A549 (cell line): ENCODE results near the gene TGFB3. TPM values are rescaled to one million over a fixed set of nuclear protein-coding genes. Genes with fewer than 3 reads are reported as not detected.

ENCODE experiments used
- ATAC-seq, 2 experiments: fragments of 200-7000 bp in 1 of 2; fragments of >200 bp in 1 of 2; cut with Nextera tagmentation in 1 of 2; cut with Tn5 transposase in 1 of 2; 3 replicates each; pipeline versions ENCODE4 v1.8.0 to v1.9.1; 2018 to 2020; ENCODE audit warnings: mild to moderate bottlenecking in 1 of 2, moderate library complexity in 1 of 2
- CTCF ChIA-PET: fragments of 300-600 bp; sonication (Branson Sonifier 250); formaldehyde crosslinking; extraction: SDS; loops from one replicate; lab custom pipeline; 2021; ENCODE audit warnings: antibody characterized with exemption, inconsistent platforms; lab: Yijun Ruan, JAX
- POLR2A ChIA-PET: fragments of 350-600 bp; formaldehyde crosslinking; extraction: SDS; loops from one replicate; lab custom pipeline; 2021; ENCODE audit warnings: antibody characterized with exemption, inconsistent platforms; lab: Yijun Ruan, JAX
- DNase-seq, 2 experiments: peaks; one replicate each; pipeline versions ENCODE4 v3.0.0 to v3.0.0-alpha.2; 2011 to 2016; ENCODE audit warnings: low read depth in 1 of 2, low spot score in 1 of 2
- FAIRE-seq: peaks from 2 replicates; lab custom pipeline; 2011; peaks lifted over from hg19 to GRCh38; lab: Jason Lieb, UNC
- H3K27ac ChIP-seq, 2 experiments: fragments of >200 bp; sonication (Bioruptor Twin); formaldehyde crosslinking; 3 replicates each; pipeline ENCODE4 v1.5.1; 2016 to 2017
- H3K4me1 ChIP-seq: fragments of >200 bp; sonication (Bioruptor Twin); formaldehyde crosslinking; 3 replicates; pipeline ENCODE4 v1.6.1; 2016
- H3K4me2 ChIP-seq: fragments of >200 bp; sonication (Bioruptor Twin); formaldehyde crosslinking; 3 replicates; pipeline ENCODE4 v1.6.1; 2016
- H3K4me3 ChIP-seq: fragments of >200 bp; sonication (Bioruptor Twin); formaldehyde crosslinking; 3 replicates; pipeline ENCODE4 v1.5.1; 2016
- H3K9me3 ChIP-seq: fragments of >200 bp; sonication (Bioruptor Twin); formaldehyde crosslinking; 3 replicates; pipeline ENCODE4 v1.6.1; 2016
- BHLHE40 ChIP-seq: IDR thresholded peaks from 2 replicates; pipeline ENCODE4 v1.6.1; 2012; ENCODE audit warnings: low read depth, low read length, inconsistent platforms
- CHD4 ChIP-seq: fragments of 200-600 bp; sonication (generic); IDR thresholded peaks from 2 replicates; pipeline ENCODE4 v1.6.1; 2016; ENCODE audit warnings: antibody characterized with exemption, mild to moderate bottlenecking, borderline replicate concordance
- EHF ChIP-seq: fragments of 250-450 bp; sonication (Bioruptor Pico); IDR thresholded peaks from 2 replicates; pipeline ENCODE4 v1.5.0; 2020; ENCODE audit warnings: mild to moderate bottlenecking
- GATA3 ChIP-seq: IDR thresholded peaks from 2 replicates; pipeline ENCODE4 v1.6.1; 2012; ENCODE audit warnings: borderline replicate concordance
- HOXA7 ChIP-seq: fragments of 250-450 bp; sonication (Bioruptor Pico); IDR thresholded peaks from 2 replicates; pipeline ENCODE4 v1.5.0; 2020; ENCODE audit warnings: mild to moderate bottlenecking, moderate library complexity
- JUN ChIP-seq, 2 experiments: fragments of >200 bp; sonication (Bioruptor Twin); formaldehyde crosslinking; IDR thresholded peaks; 2 replicates in 1 of 2; 3 replicates in 1 of 2; pipeline ENCODE4 v1.6.1; 2016 to 2017
- KDM5A ChIP-seq: fragments of 200-600 bp; sonication (generic); IDR thresholded peaks from 2 replicates; pipeline ENCODE4 v1.6.1; 2016; ENCODE audit warnings: antibody characterized with exemption, mild to moderate bottlenecking
- MAFK ChIP-seq: fragments of 450-650 bp; IDR thresholded peaks from 2 replicates; pipeline ENCODE4 v1.6.1; 2014; ENCODE audit not compliant: partially characterized antibody
- POLR2AphosphoS2 ChIP-seq: conservative IDR thresholded peaks from 2 replicates; pipeline ENCODE4 v1.6.1; 2012; ENCODE audit warnings: low read length, improper control_type of control experiment, inconsistent platforms
- RFX5 ChIP-seq: fragments of 450-650 bp; IDR thresholded peaks from 2 replicates; pipeline ENCODE4 v1.7.1; 2014; ENCODE audit warnings: antibody characterized with exemption, mild to moderate bottlenecking, moderate library complexity
- RNF2 ChIP-seq: fragments of 200-600 bp; sonication (generic); IDR thresholded peaks from 2 replicates; pipeline ENCODE4 v1.6.1; 2016; ENCODE audit warnings: low read depth, mild to moderate bottlenecking, antibody characterized with exemption, moderate library complexity, borderline replicate concordance
- TFCP2L1 ChIP-seq: fragments of 250-450 bp; sonication (Bioruptor Pico); IDR thresholded peaks from 2 replicates; pipeline ENCODE4 v1.5.0; 2021; ENCODE audit warnings: mild to moderate bottlenecking
- TP53 ChIP-seq: fragments of 250-450 bp; sonication (Bioruptor Pico); IDR thresholded peaks from 2 replicates; pipeline ENCODE4 v1.5.0; 2021; ENCODE audit warnings: mild to moderate bottlenecking, moderate library complexity
- ZC3H11A ChIP-seq: fragments of 450-650 bp; IDR thresholded peaks from 2 replicates; pipeline ENCODE4 v1.6.1; 2014; ENCODE audit warnings: antibody characterized with exemption, mild to moderate bottlenecking
- ZFP36 ChIP-seq: fragments of 450-650 bp; IDR thresholded peaks from 2 replicates; pipeline ENCODE4 v1.6.1; 2014; ENCODE audit warnings: borderline replicate concordance; ENCODE audit not compliant: partially characterized antibody
- ZNF302 ChIP-seq: fragments of 250-450 bp; sonication (Bioruptor Pico); IDR thresholded peaks from 2 replicates; pipeline ENCODE4 v1.9.0; 2021; ENCODE audit warnings: inconsistent platforms, mild to moderate bottlenecking, moderate library complexity
- ZSCAN20 ChIP-seq: fragments of 250-450 bp; sonication (Bioruptor Pico); IDR thresholded peaks from 2 replicates; pipeline ENCODE4 v1.8.0; 2022; ENCODE audit warnings: mild to moderate bottlenecking, moderate library complexity
- WGBS: methylation state at CpG from one replicate; pipeline ENCODE4 v1.1.6; 2017; ENCODE audit errors: missing lambda C conversion rate; 5-methylcytosine and 5-hydroxymethylcytosine counted together
- polyA plus RNA-seq, 4 experiments: library from polyadenylated mRNA; depleted of rRNA in 3 of 4; stranded (reverse); fragments of >200 nt; fragmentation: RNase III in 1 of 4; extraction: RNeasy Plus Mini Kit Qiagen cat#74134 plus additional on column Dnase treatment in 1 of 4; gene quantifications; 2 replicates in 3 of 4; 3 replicates in 1 of 4; pipeline ENCODE4 v1.2.3, GENCODE V29; 2011 to 2017
- TF ChIP-seq, protein P1 (sequence below): fragments of 250-450 bp; sonication (Bioruptor Pico); IDR thresholded peaks from 2 replicates; pipeline ENCODE4 v1.5.0; 2021; ENCODE audit warnings: mild to moderate bottlenecking, moderate library complexity, borderline replicate concordance
- TF ChIP-seq, protein P2 (sequence below): fragments of 200-600 bp; sonication (generic); IDR thresholded peaks from 2 replicates; pipeline ENCODE4 v1.6.1; 2016; ENCODE audit warnings: antibody characterized with exemption, mild to moderate bottlenecking, moderate library complexity

Gene TGFB3
- polyA plus RNA-seq, 2 of the 4 experiments (the other 2 are of a cell fraction) = 1.3 to 2.0 TPM

DNA sequence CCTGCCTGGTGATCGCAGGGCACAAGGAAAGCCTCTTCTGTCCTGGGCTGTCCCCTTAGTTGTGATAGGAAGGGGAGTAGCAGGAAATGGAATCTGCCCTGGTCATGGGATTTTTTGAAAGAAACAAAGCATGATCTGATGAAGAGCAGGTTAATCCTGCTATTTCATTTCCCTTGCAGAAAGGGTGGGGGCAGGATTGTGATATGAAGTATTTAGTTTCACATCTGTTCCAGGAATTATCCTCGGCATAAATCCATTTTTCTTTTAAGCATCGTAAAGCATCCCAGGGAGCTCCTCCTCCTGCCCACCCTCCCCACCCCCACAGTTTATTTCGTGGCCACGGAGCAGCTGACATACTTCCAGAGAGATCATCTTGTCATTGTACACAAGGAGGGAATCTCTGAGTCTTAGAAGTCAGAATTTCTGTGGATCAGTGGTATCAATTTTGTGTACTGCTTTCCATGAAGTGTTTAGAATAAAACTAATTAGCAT is 53.1 kb downstream of the TGFB3 start:
- 90% methylated on average over 5 of the region's 5 CpGs for WGBS
- TF ChIP-seq, protein P1, sequence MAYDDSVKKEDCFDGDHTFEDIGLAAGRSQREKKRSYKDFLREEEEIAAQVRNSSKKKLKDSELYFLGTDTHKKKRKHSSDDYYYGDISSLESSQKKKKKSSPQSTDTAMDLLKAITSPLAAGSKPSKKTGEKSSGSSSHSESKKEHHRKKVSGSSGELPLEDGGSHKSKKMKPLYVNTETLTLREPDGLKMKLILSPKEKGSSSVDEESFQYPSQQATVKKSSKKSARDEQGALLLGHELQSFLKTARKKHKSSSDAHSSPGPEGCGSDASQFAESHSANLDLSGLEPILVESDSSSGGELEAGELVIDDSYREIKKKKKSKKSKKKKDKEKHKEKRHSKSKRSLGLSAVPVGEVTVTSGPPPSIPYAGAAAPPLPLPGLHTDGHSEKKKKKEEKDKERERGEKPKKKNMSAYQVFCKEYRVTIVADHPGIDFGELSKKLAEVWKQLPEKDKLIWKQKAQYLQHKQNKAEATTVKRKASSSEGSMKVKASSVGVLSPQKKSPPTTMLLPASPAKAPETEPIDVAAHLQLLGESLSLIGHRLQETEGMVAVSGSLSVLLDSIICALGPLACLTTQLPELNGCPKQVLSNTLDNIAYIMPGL (CRISPR knock-in tag) = no peak
- TF ChIP-seq GATA3 (no peak), CHD4 (no peak), ZNF302 (CRISPR knock-in tag) (no peak), ZFP36 (no peak), KDM5A (no peak), RNF2 (no peak), POLR2AphosphoS2 (no peak), BHLHE40 (no peak)
- ATAC-seq (no peak), DNase-seq (no peak), FAIRE-seq (no peak)
- ChIA-PET CTCF (interaction anchor here (1.2 kb wide), 1 partner anchor 9 kb away, joined by 4 read pairs; no protein-coding TSS in a partner anchor), POLR2A (no interaction called here)
- no peak overlapping the region for H3K27ac ChIP-seq
- no peaks in the 10 kb centered on the region for H3K9me3 ChIP-seq
- H3K4me1 ChIP-seq = no peaks in the 10 kb centered on the region
- no peak overlapping the region for H3K4me3 ChIP-seq
- H3K4me2 ChIP-seq = no peak overlapping the region

DNA sequence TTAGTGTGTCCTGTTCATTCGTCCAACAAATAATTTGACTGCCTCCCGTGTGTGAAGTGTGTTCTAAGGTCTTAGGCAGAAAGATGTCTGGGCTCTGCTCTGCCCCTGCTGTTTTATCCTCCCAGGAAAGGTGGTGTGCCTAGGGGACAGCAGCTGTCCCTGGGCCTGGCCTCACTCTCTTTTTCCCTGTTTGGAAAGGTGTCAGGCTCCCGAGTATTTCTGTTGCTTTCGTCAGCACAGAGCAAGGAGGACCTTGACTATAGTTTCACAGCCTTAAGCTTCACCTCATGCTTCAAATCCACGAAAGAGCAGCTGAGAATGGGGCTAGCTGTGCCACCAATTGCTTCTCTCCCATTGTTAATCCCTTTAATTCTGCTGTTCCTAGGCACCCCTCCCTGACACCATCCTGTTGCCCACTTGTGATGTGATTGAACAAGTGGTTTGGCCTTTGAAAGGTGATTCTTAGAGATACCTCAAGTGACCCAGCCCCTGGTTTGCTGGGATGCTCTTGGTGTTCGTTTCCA is 54.2 kb downstream of the TGFB3 start:
- no peak for DNase-seq
- H3K4me1 ChIP-seq = no peaks in the 10 kb centered on the region
- TF ChIP-seq EHF (CRISPR knock-in tag) (no peak), RNF2 (no peak), ZC3H11A (no peak), HOXA7 (CRISPR knock-in tag) (no peak), TP53 (no peak), TFCP2L1 (no peak), MAFK (no peak), ZSCAN20 (CRISPR knock-in tag) (no peak), RFX5 (no peak), CHD4 (no peak), JUN (IDR thresholded peaks at IDR 0.05) (no peak), ZNF302 (CRISPR knock-in tag) (no peak)
- TF ChIP-seq, protein P2, sequence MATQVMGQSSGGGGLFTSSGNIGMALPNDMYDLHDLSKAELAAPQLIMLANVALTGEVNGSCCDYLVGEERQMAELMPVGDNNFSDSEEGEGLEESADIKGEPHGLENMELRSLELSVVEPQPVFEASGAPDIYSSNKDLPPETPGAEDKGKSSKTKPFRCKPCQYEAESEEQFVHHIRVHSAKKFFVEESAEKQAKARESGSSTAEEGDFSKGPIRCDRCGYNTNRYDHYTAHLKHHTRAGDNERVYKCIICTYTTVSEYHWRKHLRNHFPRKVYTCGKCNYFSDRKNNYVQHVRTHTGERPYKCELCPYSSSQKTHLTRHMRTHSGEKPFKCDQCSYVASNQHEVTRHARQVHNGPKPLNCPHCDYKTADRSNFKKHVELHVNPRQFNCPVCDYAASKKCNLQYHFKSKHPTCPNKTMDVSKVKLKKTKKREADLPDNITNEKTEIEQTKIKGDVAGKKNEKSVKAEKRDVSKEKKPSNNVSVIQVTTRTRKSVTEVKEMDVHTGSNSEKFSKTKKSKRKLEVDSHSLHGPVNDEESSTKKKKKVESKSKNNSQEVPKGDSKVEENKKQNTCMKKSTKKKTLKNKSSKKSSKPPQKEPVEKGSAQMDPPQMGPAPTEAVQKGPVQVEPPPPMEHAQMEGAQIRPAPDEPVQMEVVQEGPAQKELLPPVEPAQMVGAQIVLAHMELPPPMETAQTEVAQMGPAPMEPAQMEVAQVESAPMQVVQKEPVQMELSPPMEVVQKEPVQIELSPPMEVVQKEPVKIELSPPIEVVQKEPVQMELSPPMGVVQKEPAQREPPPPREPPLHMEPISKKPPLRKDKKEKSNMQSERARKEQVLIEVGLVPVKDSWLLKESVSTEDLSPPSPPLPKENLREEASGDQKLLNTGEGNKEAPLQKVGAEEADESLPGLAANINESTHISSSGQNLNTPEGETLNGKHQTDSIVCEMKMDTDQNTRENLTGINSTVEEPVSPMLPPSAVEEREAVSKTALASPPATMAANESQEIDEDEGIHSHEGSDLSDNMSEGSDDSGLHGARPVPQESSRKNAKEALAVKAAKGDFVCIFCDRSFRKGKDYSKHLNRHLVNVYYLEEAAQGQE = no peak
- TF ChIP-seq, all 56 proteins: peak for 0
- FAIRE-seq = no peak
- ChIA-PET CTCF (interaction anchor here (1.2 kb wide), 1 partner anchor 8 kb away, joined by 4 read pairs; no protein-coding TSS in a partner anchor), POLR2A (no interaction called here)
- H3K9me3 ChIP-seq = no peaks in the 10 kb centered on the region
- 71% methylated on average over 6 of the region's 6 CpGs for WGBS
- H3K27ac ChIP-seq = no peak overlapping the region
- H3K4me2 ChIP-seq = no peak overlapping the region
- ATAC-seq = no peak
- no peak overlapping the region for H3K4me3 ChIP-seq
